ENCODE measurements around the gene ARHGAP8.

ARHGAP8 gene

DNA sequence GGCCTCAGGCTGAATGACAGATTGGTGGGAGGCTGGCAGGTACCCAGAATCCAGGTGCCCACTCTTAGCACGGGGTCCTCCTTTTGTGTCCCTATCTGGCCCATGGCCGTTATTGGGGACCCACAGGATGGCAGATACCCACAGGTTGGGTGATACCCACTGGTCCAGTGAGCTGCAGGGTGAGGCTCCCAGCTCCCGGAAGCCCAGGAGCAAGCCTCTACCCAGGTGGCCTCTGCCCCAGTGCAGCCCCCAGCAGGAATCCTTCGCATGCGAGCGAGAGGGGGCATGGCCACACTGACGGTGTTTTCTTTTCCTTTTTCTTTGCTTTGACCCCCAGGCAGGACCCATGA, 141.3 kb downstream of the ARHGAP8 start:
- Histone ChIP-seq H3K9me3 (ENCODE audit: insufficient read depth, low read depth, low read length) (no peaks in the 10 kb centered on the region), H3K4me2 (ENCODE audit: low read depth, low read length, poor library complexity, severe bottlenecking) (no peak overlapping the region), H3K4me3 (ENCODE audit: low read length, poor library complexity, severe bottlenecking) (no peak overlapping the region), H3K9ac (ENCODE audit: low read depth, low read length, poor library complexity, severe bottlenecking) (no peak overlapping the region), H3F3A (ENCODE audit: low read depth) (no peaks in the 10 kb centered on the region), H3K79me2 (ENCODE audit: insufficient read depth, low read length) (no peaks in the 10 kb centered on the region), H3K36me3 (ENCODE audit: insufficient read depth, low read length) (no peaks in the 10 kb centered on the region), H3K4me1 (ENCODE audit: insufficient read depth, low read length, poor library complexity, severe bottlenecking) (no peaks in the 10 kb centered on the region), H4K20me1 (ENCODE audit: insufficient read depth, low read length, poor library complexity, severe bottlenecking) (no peaks in the 10 kb centered on the region), H3K27me3 (ENCODE audit: insufficient read depth, low read length, poor library complexity, severe bottlenecking) (no peaks in the 10 kb centered on the region), H2AFZ (ENCODE audit: low read length) (no peak overlapping the region), H3K9me2 (replicated peaks; ENCODE audit: low read depth, low read length) (no peaks in the 10 kb centered on the region)
- TF ChIP-seq EZH2phosphoT487 (IDR thresholded peaks at IDR 0.05; ENCODE audit: borderline replicate concordance): no peak
- TF ChIP-seq, protein P1, sequence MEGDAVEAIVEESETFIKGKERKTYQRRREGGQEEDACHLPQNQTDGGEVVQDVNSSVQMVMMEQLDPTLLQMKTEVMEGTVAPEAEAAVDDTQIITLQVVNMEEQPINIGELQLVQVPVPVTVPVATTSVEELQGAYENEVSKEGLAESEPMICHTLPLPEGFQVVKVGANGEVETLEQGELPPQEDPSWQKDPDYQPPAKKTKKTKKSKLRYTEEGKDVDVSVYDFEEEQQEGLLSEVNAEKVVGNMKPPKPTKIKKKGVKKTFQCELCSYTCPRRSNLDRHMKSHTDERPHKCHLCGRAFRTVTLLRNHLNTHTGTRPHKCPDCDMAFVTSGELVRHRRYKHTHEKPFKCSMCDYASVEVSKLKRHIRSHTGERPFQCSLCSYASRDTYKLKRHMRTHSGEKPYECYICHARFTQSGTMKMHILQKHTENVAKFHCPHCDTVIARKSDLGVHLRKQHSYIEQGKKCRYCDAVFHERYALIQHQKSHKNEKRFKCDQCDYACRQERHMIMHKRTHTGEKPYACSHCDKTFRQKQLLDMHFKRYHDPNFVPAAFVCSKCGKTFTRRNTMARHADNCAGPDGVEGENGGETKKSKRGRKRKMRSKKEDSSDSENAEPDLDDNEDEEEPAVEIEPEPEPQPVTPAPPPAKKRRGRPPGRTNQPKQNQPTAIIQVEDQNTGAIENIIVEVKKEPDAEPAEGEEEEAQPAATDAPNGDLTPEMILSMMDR (conservative IDR thresholded peaks at IDR 0.05; ENCODE audit: low read length): no peak

DNA sequence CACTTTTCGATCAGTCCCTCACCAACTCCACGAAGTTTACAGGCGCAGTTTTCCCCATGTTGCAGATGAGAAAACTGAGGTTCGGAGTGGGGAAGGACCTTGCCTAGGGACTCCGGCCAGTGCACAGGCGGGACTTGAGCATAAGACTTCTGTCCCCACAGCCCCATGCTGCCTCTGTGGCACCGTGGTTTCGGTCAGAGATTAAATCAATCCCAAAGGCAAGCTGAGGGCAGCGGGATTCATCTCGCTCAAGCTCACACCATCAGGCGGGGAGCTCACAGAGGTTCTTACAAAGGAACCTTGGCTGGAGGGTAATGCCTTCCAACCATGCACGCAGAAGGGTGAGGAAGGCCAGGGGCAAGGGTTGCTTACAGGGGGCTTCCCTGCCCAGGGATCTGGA, 141.9 kb downstream of the ARHGAP8 start:
- TF ChIP-seq, protein P1 (conservative IDR thresholded peaks at IDR 0.05; ENCODE audit: low read length): no peak
- no peak for TF ChIP-seq EZH2phosphoT487 (IDR thresholded peaks at IDR 0.05; ENCODE audit: borderline replicate concordance)
- no peaks in the 10 kb centered on the region for H3K27me3 ChIP-seq (ENCODE audit: insufficient read depth, low read length, poor library complexity, severe bottlenecking)

GRCh38 chr22:44894782-44895181, 142.4 kb downstream of the ARHGAP8 start:
- Histone ChIP-seq H3K9me3 (ENCODE audit: insufficient read depth, low read depth, low read length) (no peaks in the 10 kb centered on the region), H3K9ac (ENCODE audit: low read depth, low read length, poor library complexity, severe bottlenecking) (no peak overlapping the region), H3K4me3 (ENCODE audit: low read length, poor library complexity, severe bottlenecking) (no peak overlapping the region), H4K20me1 (ENCODE audit: insufficient read depth, low read length, poor library complexity, severe bottlenecking) (no peaks in the 10 kb centered on the region), H3K27me3 (ENCODE audit: insufficient read depth, low read length, poor library complexity, severe bottlenecking) (no peaks in the 10 kb centered on the region), H3K36me3 (ENCODE audit: insufficient read depth, low read length) (no peaks in the 10 kb centered on the region), H3K9me2 (replicated peaks; ENCODE audit: low read depth, low read length) (no peaks in the 10 kb centered on the region), H2AFZ (ENCODE audit: low read length) (no peak overlapping the region), H3K4me1 (ENCODE audit: insufficient read depth, low read length, poor library complexity, severe bottlenecking) (no peaks in the 10 kb centered on the region), H3F3A (ENCODE audit: low read depth) (no peaks in the 10 kb centered on the region), H3K79me2 (ENCODE audit: insufficient read depth, low read length) (no peaks in the 10 kb centered on the region), H3K4me2 (ENCODE audit: low read depth, low read length, poor library complexity, severe bottlenecking) (no peak overlapping the region)
- no peak for TF ChIP-seq EZH2phosphoT487 (IDR thresholded peaks at IDR 0.05; ENCODE audit: borderline replicate concordance)
- TF ChIP-seq, protein P1 (conservative IDR thresholded peaks at IDR 0.05; ENCODE audit: low read length): no peak

More for the DNA sequence above, 141.9 kb downstream of the ARHGAP8 start:
- Histone ChIP-seq H3K9me2 (replicated peaks; ENCODE audit: low read depth, low read length) (no peaks in the 10 kb centered on the region), H3K4me3 (ENCODE audit: low read length, poor library complexity, severe bottlenecking) (no peak overlapping the region), H2AFZ (ENCODE audit: low read length) (no peak overlapping the region), H3F3A (ENCODE audit: low read depth) (no peaks in the 10 kb centered on the region), H3K4me2 (ENCODE audit: low read depth, low read length, poor library complexity, severe bottlenecking) (no peak overlapping the region), H3K9ac (ENCODE audit: low read depth, low read length, poor library complexity, severe bottlenecking) (no peak overlapping the region), H3K36me3 (ENCODE audit: insufficient read depth, low read length) (no peaks in the 10 kb centered on the region), H4K20me1 (ENCODE audit: insufficient read depth, low read length, poor library complexity, severe bottlenecking) (no peaks in the 10 kb centered on the region), H3K79me2 (ENCODE audit: insufficient read depth, low read length) (no peaks in the 10 kb centered on the region), H3K4me1 (ENCODE audit: insufficient read depth, low read length, poor library complexity, severe bottlenecking) (no peaks in the 10 kb centered on the region), H3K9me3 (ENCODE audit: insufficient read depth, low read depth, low read length) (no peaks in the 10 kb centered on the region)

Data from Loucy (cell line).